ENCODE data around the gene ASB5. TPM values are rescaled to one million over a fixed set of nuclear protein-coding genes. Genes with fewer than 3 reads are reported as not detected.

Gene ASB5
- total and polyA plus RNA-seq, 2 of the 8 experiments (the other 6 are each of a cell fraction or from before 2014, with no cell fraction given): 0.02 TPM; not detected in 1

- TF ChIP-seq GABPA (IDR thresholded peaks at IDR 0.05; ENCODE audit: borderline replicate concordance, insufficient read depth, low read length) (no peak), EGR1 (IDR thresholded peaks at IDR 0.05; ENCODE audit: borderline replicate concordance, low read depth, low read length) (no peak), SIRT6 (IDR thresholded peaks at IDR 0.05; ENCODE audit: low read length) (no peak), MAFK (IDR thresholded peaks at IDR 0.05; ENCODE audit: low read depth, low read length) (no peak), RFX5 (IDR thresholded peaks at IDR 0.05; ENCODE audit: borderline replicate concordance, low read depth, low read length) (no peak), SP4 (IDR thresholded peaks at IDR 0.05; ENCODE audit: low read length) (no peak), CBX8 (IDR thresholded peaks at IDR 0.05; ENCODE audit: borderline replicate concordance, low read depth, low read length) (no peak), HDAC6 (IDR thresholded peaks at IDR 0.05; ENCODE audit: low read depth, low read length) (no peak), TAF1 (IDR thresholded peaks at IDR 0.05; ENCODE audit: low read depth, low read length) (no peak), RAD21 (IDR thresholded peaks at IDR 0.05 in 1 of 2, conservative IDR thresholded peaks at IDR 0.05 in 1 of 2; ENCODE audit: low read depth in 2 of 2, low read length in 2 of 2) (no peak), YY1 (IDR thresholded peaks at IDR 0.05; ENCODE audit: low read depth, low read length) (no peak), RXRA (IDR thresholded peaks at IDR 0.05; ENCODE audit: insufficient read depth, low read depth, low read length) (no peak), GTF2F1 (IDR thresholded peaks at IDR 0.05; ENCODE audit: borderline replicate concordance, low read depth, low read length) (no peak), EP300 (IDR thresholded peaks at IDR 0.05; ENCODE audit: borderline replicate concordance in 1 of 2, low read depth in 2 of 2, low read length in 2 of 2) (no peak), CHD2 (IDR thresholded peaks at IDR 0.05; ENCODE audit: low read length) (no peak), NANOG (IDR thresholded peaks at IDR 0.05; ENCODE audit: insufficient read depth, low read depth, low read length, poor library complexity, severe bottlenecking) (no peak), ZNF274 (IDR thresholded peaks at IDR 0.05; ENCODE audit: borderline replicate concordance, extremely low read depth, low read length) (no peak), CBX5 (IDR thresholded peaks at IDR 0.05; ENCODE audit: low read depth, low read length) (no peak)
Observed at GRCh38 chr4:176187624-176188023, 81.4 kb downstream of the ASB5 start (continued).

All from H1 (cell line).